ENCODE results near the gene MGARP.

The MGARP gene

GRCh38 chr4:139227729-139228404 is 52.2 kb downstream of the MGARP start:
- Histone ChIP-seq H3K27me3 (ENCODE audit: control insufficient read depth in 2 of 2, insufficient read depth in 2 of 2, low read length in 2 of 2) (no peaks in the 10 kb centered on the region), H3K36me3 (ENCODE audit: control insufficient read depth in 2 of 2, insufficient read depth in 2 of 2, low read length in 2 of 2) (no peaks in the 10 kb centered on the region), H3K4me3 (ENCODE audit: low read length in 2 of 2) (no peak overlapping the region), H3K27ac (ENCODE audit: low read depth in 2 of 2, low read length in 2 of 2) (no peak overlapping the region), H3K9ac (ENCODE audit: low read depth in 1 of 2, low read length in 2 of 2) (no peak overlapping the region), H3K4me1 (ENCODE audit: control insufficient read depth in 2 of 2, insufficient read depth in 2 of 2, low read length in 2 of 2) (no peaks in the 10 kb centered on the region), H3K9me3 (ENCODE audit: control insufficient read depth in 2 of 2, low read length in 2 of 2) (no peaks in the 10 kb centered on the region)

GRCh38 chr4:139223682-139224317 is 56.2 kb downstream of the MGARP start:
- no peak overlapping the region for H3K4me3 ChIP-seq (ENCODE audit: low read length in 2 of 2)
- no peaks in the 10 kb centered on the region for H3K27me3 ChIP-seq (ENCODE audit: control insufficient read depth in 2 of 2, insufficient read depth in 2 of 2, low read length in 2 of 2)
- no peak overlapping the region for H3K9ac ChIP-seq (ENCODE audit: low read depth in 1 of 2, low read length in 2 of 2)
- H3K27ac ChIP-seq (ENCODE audit: low read depth in 2 of 2, low read length in 2 of 2): no peak overlapping the region
- no peaks in the 10 kb centered on the region for H3K36me3 ChIP-seq (ENCODE audit: control insufficient read depth in 2 of 2, insufficient read depth in 2 of 2, low read length in 2 of 2)
- no peaks in the 10 kb centered on the region for H3K4me1 ChIP-seq (ENCODE audit: control insufficient read depth in 2 of 2, insufficient read depth in 2 of 2, low read length in 2 of 2)
- H3K9me3 ChIP-seq (ENCODE audit: control insufficient read depth in 2 of 2, low read length in 2 of 2): no peaks in the 10 kb centered on the region

GRCh38 chr4:139222215-139222614 is 57.8 kb downstream of the MGARP start:
- no peaks in the 10 kb centered on the region for H3K27me3 ChIP-seq (ENCODE audit: control insufficient read depth in 2 of 2, insufficient read depth in 2 of 2, low read length in 2 of 2)
- H3K9ac ChIP-seq (ENCODE audit: low read depth in 1 of 2, low read length in 2 of 2): no peak overlapping the region
- no peaks in the 10 kb centered on the region for H3K36me3 ChIP-seq (ENCODE audit: control insufficient read depth in 2 of 2, insufficient read depth in 2 of 2, low read length in 2 of 2)
- no peaks in the 10 kb centered on the region for H3K9me3 ChIP-seq (ENCODE audit: control insufficient read depth in 2 of 2, low read length in 2 of 2)
- no peaks in the 10 kb centered on the region for H3K4me1 ChIP-seq (ENCODE audit: control insufficient read depth in 2 of 2, insufficient read depth in 2 of 2, low read length in 2 of 2)
- no peak overlapping the region for H3K4me3 ChIP-seq (ENCODE audit: low read length in 2 of 2)
- H3K27ac ChIP-seq (ENCODE audit: low read depth in 2 of 2, low read length in 2 of 2): no peak overlapping the region

GRCh38 chr4:139221687-139222086 is 58.3 kb downstream of the MGARP start:
- Histone ChIP-seq H3K36me3 (ENCODE audit: control insufficient read depth in 2 of 2, insufficient read depth in 2 of 2, low read length in 2 of 2) (no peaks in the 10 kb centered on the region), H3K9me3 (ENCODE audit: control insufficient read depth in 2 of 2, low read length in 2 of 2) (no peaks in the 10 kb centered on the region), H3K9ac (ENCODE audit: low read depth in 1 of 2, low read length in 2 of 2) (no peak overlapping the region), H3K4me1 (ENCODE audit: control insufficient read depth in 2 of 2, insufficient read depth in 2 of 2, low read length in 2 of 2) (no peaks in the 10 kb centered on the region), H3K27ac (ENCODE audit: low read depth in 2 of 2, low read length in 2 of 2) (no peak overlapping the region), H3K4me3 (ENCODE audit: low read length in 2 of 2) (no peak overlapping the region), H3K27me3 (ENCODE audit: control insufficient read depth in 2 of 2, insufficient read depth in 2 of 2, low read length in 2 of 2) (no peaks in the 10 kb centered on the region)

GRCh38 chr4:139219450-139220055 is 60.5 kb downstream of the MGARP start:
- no peaks in the 10 kb centered on the region for H3K9me3 ChIP-seq (ENCODE audit: control insufficient read depth in 2 of 2, low read length in 2 of 2)
- H3K36me3 ChIP-seq (ENCODE audit: control insufficient read depth in 2 of 2, insufficient read depth in 2 of 2, low read length in 2 of 2): no peaks in the 10 kb centered on the region
- no peak overlapping the region for H3K27ac ChIP-seq (ENCODE audit: low read depth in 2 of 2, low read length in 2 of 2)
- no peaks in the 10 kb centered on the region for H3K27me3 ChIP-seq (ENCODE audit: control insufficient read depth in 2 of 2, insufficient read depth in 2 of 2, low read length in 2 of 2)
- no peaks in the 10 kb centered on the region for H3K4me1 ChIP-seq (ENCODE audit: control insufficient read depth in 2 of 2, insufficient read depth in 2 of 2, low read length in 2 of 2)
- H3K9ac ChIP-seq (ENCODE audit: low read depth in 1 of 2, low read length in 2 of 2): no peak overlapping the region
- no peak overlapping the region for H3K4me3 ChIP-seq (ENCODE audit: low read length in 2 of 2)

Measured in mucosa of rectum (tissue), 2 donors.